ENCODE measurements around the gene DEUP1.

- no peak for TF ChIP-seq EZH2 (IDR thresholded peaks at IDR 0.05; ENCODE audit: insufficient read depth, poor library complexity, severe bottlenecking)
- TF ChIP-seq EZH2phosphoT487 (IDR thresholded peaks at IDR 0.05; ENCODE audit: insufficient read depth, low read depth): no peak
Observed at GRCh38 chr11:93432247-93432646, 101.7 kb downstream of the DEUP1 start.
